CD4-positive, alpha-beta T cell treated with Interleukin-10 for 1 hour (primary cell): Measurements from ENCODE around the gene UMODL1.

Experiments used
- DNase-seq: peaks from one replicate; pipeline ENCODE4 v3.0.0-alpha.2; 2020

UMODL1 gene

GRCh38 chr21:42135386-42136052 is 64.4 kb downstream of the UMODL1 start:
- no peak for DNase-seq

GRCh38 chr21:42137191-42137904 is 66.2 kb downstream of the UMODL1 start:
- DNase-seq = no peak

GRCh38 chr21:42140196-42140934 is 69.2 kb downstream of the UMODL1 start:
- DNase-seq = no peak

GRCh38 chr21:42141643-42142042 is 70.5 kb downstream of the UMODL1 start:
- DNase-seq = no peak

- DNase-seq = no peak
Observed at GRCh38 chr21:42142141-42142540, 71.0 kb downstream of the UMODL1 start.

- DNase-seq = no peak
Observed at GRCh38 chr21:42142627-42143026, 71.5 kb downstream of the UMODL1 start.

- no peak for DNase-seq
Observed at GRCh38 chr21:42143111-42143510, 72.0 kb downstream of the UMODL1 start.

- no peak for DNase-seq
Observed at GRCh38 chr21:42144221-42144620, 73.1 kb downstream of the UMODL1 start.

- DNase-seq = no peak
Observed at GRCh38 chr21:42144679-42145568, 73.8 kb downstream of the UMODL1 start.

- DNase-seq = peak; percentile 74
Observed at GRCh38 chr21:42145569-42146272, 74.6 kb downstream of the UMODL1 start.

- no peak for DNase-seq
Observed at GRCh38 chr21:42146273-42146805, 75.2 kb downstream of the UMODL1 start.

- no peak for DNase-seq
Observed at GRCh38 chr21:42146821-42147220, 75.7 kb downstream of the UMODL1 start.

GRCh38 chr21:42147386-42148020 is 76.4 kb downstream of the UMODL1 start:
- no peak for DNase-seq

GRCh38 chr21:42148097-42148496 is 77.0 kb downstream of the UMODL1 start:
- DNase-seq = no peak

GRCh38 chr21:42148584-42148983 is 77.5 kb downstream of the UMODL1 start:
- DNase-seq = no peak

- DNase-seq = no peak
Observed at GRCh38 chr21:42149656-42150473, 78.7 kb downstream of the UMODL1 start.

- no peak for DNase-seq
Observed at GRCh38 chr21:42150474-42151085, 79.5 kb downstream of the UMODL1 start.

- no peak for DNase-seq
Observed at GRCh38 chr21:42151148-42151947, 80.2 kb downstream of the UMODL1 start.

GRCh38 chr21:42151948-42152220 is 80.8 kb downstream of the UMODL1 start:
- DNase-seq = no peak
